Suprapubic skin (tissue), 3 donors: ENCODE data around the gene PDE11A.

Experiments used
- EP300 ChIP-seq: sonication (generic); formaldehyde crosslinking; IDR thresholded peaks from one replicate; pipeline ENCODE4 v1.6.1; 2017; ENCODE audit warnings: antibody characterized with exemption
- TF ChIP-seq, protein P1 (sequence below), 2 donors: fragments of 200-600 bp in 1 of 2; fragments of 450-650 bp in 1 of 2; sonication (generic) in 1 of 2; IDR thresholded peaks; one replicate each; pipeline ENCODE4 v1.5.1; 2016 to 2019; ENCODE audit warnings: antibody characterized with exemption in 2 of 2, mild to moderate bottlenecking in 1 of 2, moderate library complexity in 1 of 2

DNA sequence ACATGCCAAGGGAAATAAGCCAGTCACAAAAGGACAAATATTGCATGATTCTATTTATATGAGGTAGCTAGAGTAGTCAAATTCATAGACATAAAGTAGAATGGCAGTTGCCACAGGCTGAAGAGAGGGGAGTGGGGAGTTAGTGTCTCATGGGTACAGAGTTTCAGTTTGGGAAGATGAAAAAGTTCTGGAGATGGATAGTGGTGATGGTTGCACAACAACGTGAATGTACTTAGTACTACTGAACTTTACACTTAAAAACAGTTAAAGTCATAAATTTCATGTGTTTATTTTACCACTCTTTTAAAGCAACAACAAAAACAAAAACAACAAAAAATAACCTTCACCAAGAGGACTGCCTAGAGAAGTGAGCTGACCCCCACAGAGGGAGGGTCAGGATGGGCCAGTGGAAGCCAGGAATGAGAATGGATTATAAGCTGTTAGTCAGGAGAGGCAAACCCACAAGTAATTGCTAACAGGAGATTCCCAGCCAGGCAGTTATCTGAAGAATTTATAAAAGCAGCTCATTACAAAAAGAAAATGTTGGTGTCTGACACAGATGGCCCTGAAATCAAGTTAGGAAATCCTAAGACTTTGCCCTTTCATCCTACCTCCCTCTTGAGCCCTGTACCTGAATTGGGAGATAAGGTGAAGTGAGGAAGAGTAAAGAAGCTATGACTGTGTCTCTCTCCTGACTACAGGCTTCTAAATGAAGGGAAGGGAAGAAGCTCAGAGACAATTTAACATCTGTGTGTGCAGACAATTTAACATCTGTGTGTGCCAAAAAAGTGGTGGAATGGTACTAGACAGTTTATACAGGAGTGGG, 263.4 kb downstream of the PDE11A start:
- TF ChIP-seq, protein P1, sequence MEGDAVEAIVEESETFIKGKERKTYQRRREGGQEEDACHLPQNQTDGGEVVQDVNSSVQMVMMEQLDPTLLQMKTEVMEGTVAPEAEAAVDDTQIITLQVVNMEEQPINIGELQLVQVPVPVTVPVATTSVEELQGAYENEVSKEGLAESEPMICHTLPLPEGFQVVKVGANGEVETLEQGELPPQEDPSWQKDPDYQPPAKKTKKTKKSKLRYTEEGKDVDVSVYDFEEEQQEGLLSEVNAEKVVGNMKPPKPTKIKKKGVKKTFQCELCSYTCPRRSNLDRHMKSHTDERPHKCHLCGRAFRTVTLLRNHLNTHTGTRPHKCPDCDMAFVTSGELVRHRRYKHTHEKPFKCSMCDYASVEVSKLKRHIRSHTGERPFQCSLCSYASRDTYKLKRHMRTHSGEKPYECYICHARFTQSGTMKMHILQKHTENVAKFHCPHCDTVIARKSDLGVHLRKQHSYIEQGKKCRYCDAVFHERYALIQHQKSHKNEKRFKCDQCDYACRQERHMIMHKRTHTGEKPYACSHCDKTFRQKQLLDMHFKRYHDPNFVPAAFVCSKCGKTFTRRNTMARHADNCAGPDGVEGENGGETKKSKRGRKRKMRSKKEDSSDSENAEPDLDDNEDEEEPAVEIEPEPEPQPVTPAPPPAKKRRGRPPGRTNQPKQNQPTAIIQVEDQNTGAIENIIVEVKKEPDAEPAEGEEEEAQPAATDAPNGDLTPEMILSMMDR (IDR thresholded peaks at IDR 0.05), result no peak
- TF ChIP-seq EP300, result no peak
